PC-9 (cell line): Measurements from ENCODE around the gene FOXS1. TPM values are rescaled to one million over a fixed set of nuclear protein-coding genes. Genes with fewer than 3 reads are reported as not detected.
"Not testable (repeated sequence)": the region's sequence is repeated elsewhere in the genome, so short reads cannot be mapped to it uniquely, and the experiment has no call there.

Source experiments
- BruUV-seq: library from RNA; stranded (reverse); fragments of 400-500 nt; replicated peaks from 2 replicates; lab custom pipeline; 2021; lab: Mats Ljungman, UMichigan
- CTCF ChIA-PET: fragments of 300-600 bp; sonication (Branson Sonifier 250); formaldehyde crosslinking; loops from one replicate; lab custom pipeline; 2022; ENCODE audit warnings: antibody characterized with exemption; lab: Charles Lee
- POLR2A ChIA-PET: fragments of 300-600 bp; sonication (Branson Sonifier 250); formaldehyde crosslinking; loops from one replicate; lab custom pipeline; 2022; ENCODE audit warnings: antibody characterized with exemption; ENCODE audit not compliant: unreplicated experiment; lab: Charles Lee
- DNase-seq, 2 experiments: peaks; one replicate each; pipeline versions ENCODE4 v3.0.0 to v3.0.0-alpha.2; 2015 to 2022; ENCODE audit warnings: mixed read lengths in 1 of 2
- H2AFZ ChIP-seq: fragments of 200-600 bp; sonication (generic); 2 replicates; pipeline ENCODE4 v1.8.1; 2017; ENCODE audit warnings: antibody characterized with exemption
- H3F3A ChIP-seq: fragments of 200-600 bp; sonication (generic); 2 replicates; pipeline ENCODE4 v1.8.1; 2017; ENCODE audit warnings: antibody characterized with exemption, mild to moderate bottlenecking, low read depth; ENCODE audit not compliant: insufficient read depth
- H3K27ac ChIP-seq: fragments of 200-600 bp; sonication (generic); 2 replicates; pipeline ENCODE4 v1.6.1; 2016; ENCODE audit warnings: mixed run types
- H3K27me3 ChIP-seq: fragments of 200-600 bp; sonication (generic); 2 replicates; pipeline ENCODE4 v1.6.1; 2016; ENCODE audit warnings: low read depth, mixed run types; ENCODE audit not compliant: insufficient read depth
- H3K36me3 ChIP-seq: fragments of 200-600 bp; sonication (generic); 2 replicates; pipeline ENCODE4 v1.6.1; 2016; ENCODE audit warnings: low read depth, mixed run types
- H3K4me1 ChIP-seq: fragments of 200-600 bp; sonication (generic); replicated peaks from 2 replicates; pipeline ENCODE4 v1.6.1; 2016; ENCODE audit warnings: mixed run types; ENCODE audit not compliant: insufficient read depth
- H3K4me2 ChIP-seq: fragments of 200-600 bp; sonication (generic); 2 replicates; pipeline ENCODE4 v1.6.1; 2017; ENCODE audit warnings: mixed run types
- H3K4me3 ChIP-seq: fragments of 200-600 bp; sonication (generic); 2 replicates; pipeline ENCODE4 v1.6.1; 2016; ENCODE audit warnings: mixed run types
- H3K79me2 ChIP-seq: fragments of 200-600 bp; sonication (generic); 2 replicates; pipeline ENCODE4 v1.6.1; 2017; ENCODE audit warnings: low read depth, mixed run types
- H3K9me2 ChIP-seq: fragments of 200-600 bp; sonication (generic); 2 replicates; pipeline ENCODE4 v1.8.1; 2017; ENCODE audit warnings: mild to moderate bottlenecking; ENCODE audit not compliant: insufficient read depth
- H3K9me3 ChIP-seq: fragments of 200-600 bp; sonication (generic); 2 replicates; pipeline ENCODE4 v1.8.1; 2016; ENCODE audit warnings: low read depth; ENCODE audit not compliant: insufficient read depth
- H4K20me1 ChIP-seq: fragments of 200-600 bp; sonication (generic); 2 replicates; pipeline ENCODE4 v1.8.1; 2017; ENCODE audit not compliant: insufficient read depth
- EZH2 ChIP-seq: fragments of 200-600 bp; sonication (generic); IDR thresholded peaks from 2 replicates; pipeline ENCODE4 v1.8.0; 2017; ENCODE audit warnings: antibody characterized with exemption, low read depth
- intact Hi-C: fragments of 100-400 bp; cut with micrococcal nuclease; formaldehyde crosslinking; loops from one replicate; pipeline ENCODE4 v1.10.0; 2022; ENCODE audit not compliant: unreplicated experiment
- total RNA-seq: library from RNA; stranded (reverse); gene quantifications from 2 replicates; pipeline ENCODE4 v1.2.3, GENCODE V29; 2021
- TF ChIP-seq, protein P1 (sequence below): fragments of 200-600 bp; sonication (generic); conservative IDR thresholded peaks from 2 replicates; pipeline ENCODE4 v1.6.1; 2017; ENCODE audit warnings: mixed run types, antibody characterized with exemption, mild to moderate bottlenecking, moderate library complexity

Gene FOXS1
- total RNA-seq, 1 experiment from 2014 or later: not detected

DNA sequence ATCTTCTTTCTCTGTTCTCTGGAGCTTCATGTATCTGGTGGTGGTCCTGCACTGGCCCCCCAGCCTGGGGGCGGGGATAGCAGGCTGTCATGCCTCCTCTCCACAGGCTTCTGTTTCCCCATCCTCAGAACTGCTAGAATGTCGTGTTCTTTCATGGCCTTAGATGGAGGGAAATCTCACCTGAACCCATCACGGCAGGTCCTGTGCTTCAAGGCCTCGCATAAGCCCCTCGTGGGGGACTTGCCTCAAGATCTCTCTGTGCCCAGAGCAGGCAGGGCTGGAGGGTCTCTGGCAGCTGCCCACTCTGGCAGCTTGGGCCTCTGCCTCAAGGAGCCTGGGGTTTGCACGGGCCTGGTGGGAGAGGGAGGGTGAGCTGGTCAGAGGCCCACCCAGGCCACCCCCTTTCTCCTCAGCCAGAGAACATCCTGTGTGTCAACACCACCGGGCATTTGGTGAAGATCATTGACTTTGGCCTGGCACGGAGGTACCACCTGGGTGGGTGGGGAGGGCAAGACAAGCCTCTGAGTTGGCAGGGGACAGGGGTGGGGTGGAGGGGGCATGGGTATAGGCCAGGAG, 14.9 kb downstream of the FOXS1 start:
- Histone ChIP-seq H3K9me2 (no peaks in the 10 kb centered on the region), H3K4me3 (no peak overlapping the region), H3K27ac (no peak overlapping the region), H3K79me2 (no peaks in the 10 kb centered on the region), H3K4me1 (peaks cover 1% of the 10 kb centered on the region; the same call in 1 of the 2 replicates), H2AFZ (no peak overlapping the region), H3K36me3 (no peaks in the 10 kb centered on the region), H4K20me1 (no peaks in the 10 kb centered on the region), H3F3A (peaks cover 3% of the 10 kb centered on the region; the same call in 1 of the 2 replicates), H3K27me3 (no peaks in the 10 kb centered on the region), H3K4me2 (no peak overlapping the region), H3K9me3 (no peaks in the 10 kb centered on the region)
- intact Hi-C loops: loop anchor here (10.0 kb wide), 1 partner anchor 654 kb away; no protein-coding TSS in a partner anchor
- BruUV-seq: no TSS peak
- DNase-seq: no peak
- TF ChIP-seq EZH2: no peak
- TF ChIP-seq, protein P1, sequence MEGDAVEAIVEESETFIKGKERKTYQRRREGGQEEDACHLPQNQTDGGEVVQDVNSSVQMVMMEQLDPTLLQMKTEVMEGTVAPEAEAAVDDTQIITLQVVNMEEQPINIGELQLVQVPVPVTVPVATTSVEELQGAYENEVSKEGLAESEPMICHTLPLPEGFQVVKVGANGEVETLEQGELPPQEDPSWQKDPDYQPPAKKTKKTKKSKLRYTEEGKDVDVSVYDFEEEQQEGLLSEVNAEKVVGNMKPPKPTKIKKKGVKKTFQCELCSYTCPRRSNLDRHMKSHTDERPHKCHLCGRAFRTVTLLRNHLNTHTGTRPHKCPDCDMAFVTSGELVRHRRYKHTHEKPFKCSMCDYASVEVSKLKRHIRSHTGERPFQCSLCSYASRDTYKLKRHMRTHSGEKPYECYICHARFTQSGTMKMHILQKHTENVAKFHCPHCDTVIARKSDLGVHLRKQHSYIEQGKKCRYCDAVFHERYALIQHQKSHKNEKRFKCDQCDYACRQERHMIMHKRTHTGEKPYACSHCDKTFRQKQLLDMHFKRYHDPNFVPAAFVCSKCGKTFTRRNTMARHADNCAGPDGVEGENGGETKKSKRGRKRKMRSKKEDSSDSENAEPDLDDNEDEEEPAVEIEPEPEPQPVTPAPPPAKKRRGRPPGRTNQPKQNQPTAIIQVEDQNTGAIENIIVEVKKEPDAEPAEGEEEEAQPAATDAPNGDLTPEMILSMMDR: no peak
- ChIA-PET POLR2A (no interaction called here), CTCF (no interaction called here)

DNA sequence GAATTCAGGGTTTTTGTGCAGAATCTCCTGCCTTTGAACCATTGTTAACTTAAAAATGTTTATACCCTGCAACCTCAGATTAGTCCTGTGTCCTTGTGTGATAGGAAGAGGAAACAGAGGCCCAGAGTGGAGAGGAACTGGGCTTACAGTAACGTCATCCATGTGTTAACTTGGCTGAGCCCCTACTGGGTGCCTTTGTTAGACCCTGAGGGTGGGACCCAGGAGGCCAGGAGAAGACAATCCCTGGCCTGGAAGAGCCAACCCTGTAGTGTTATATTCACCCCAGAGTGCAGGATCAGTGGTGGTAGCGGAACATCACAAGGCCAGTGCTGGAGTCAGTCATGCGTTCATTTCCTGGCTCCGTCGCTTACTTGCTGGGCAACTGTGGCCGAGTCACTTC, 15.7 kb downstream of the FOXS1 start:
- no peaks in the 10 kb centered on the region for H3K79me2 ChIP-seq
- no peaks in the 10 kb centered on the region for H3F3A ChIP-seq
- no peaks in the 10 kb centered on the region for H3K9me3 ChIP-seq
- no peaks in the 10 kb centered on the region for H3K36me3 ChIP-seq
- DNase-seq: no peak
- no peak overlapping the region for H3K4me2 ChIP-seq
- no peak overlapping the region for H2AFZ ChIP-seq
- H3K4me3 ChIP-seq: no peak overlapping the region
- no peaks in the 10 kb centered on the region for H4K20me1 ChIP-seq
- no TSS peak for BruUV-seq
- CTCF ChIA-PET: no interaction called here
- no peak for TF ChIP-seq EZH2
- TF ChIP-seq, protein P1: no peak
- no peaks in the 10 kb centered on the region for H3K27me3 ChIP-seq
- no peaks in the 10 kb centered on the region for H3K4me1 ChIP-seq
- POLR2A ChIA-PET: no interaction called here
- H3K27ac ChIP-seq: no peak overlapping the region
- intact Hi-C loops: loop anchor here (10.0 kb wide), 1 partner anchor 655 kb away; no protein-coding TSS in a partner anchor
- H3K9me2 ChIP-seq: no peaks in the 10 kb centered on the region

DNA sequence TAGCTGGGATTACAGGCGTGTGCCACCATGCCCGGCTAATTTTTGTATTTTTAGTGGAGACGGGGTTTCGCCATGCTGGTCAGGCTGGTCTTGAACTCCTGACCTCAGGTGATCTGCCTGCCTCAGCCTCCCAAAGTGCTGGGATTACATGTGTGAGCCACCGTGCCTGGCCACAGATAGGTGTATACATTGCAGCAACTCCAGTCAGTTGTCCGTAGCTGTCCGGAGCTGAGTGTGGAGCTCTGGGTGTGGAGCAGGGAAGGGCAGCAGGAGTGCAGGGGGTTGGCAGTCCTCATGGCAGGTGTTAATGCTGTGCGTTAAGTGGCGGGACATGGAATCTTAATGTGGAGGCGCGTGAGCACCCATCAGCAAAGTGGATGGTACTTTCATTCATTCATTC, 17.4 kb downstream of the FOXS1 start:
- POLR2A ChIA-PET, H3K4me1 ChIP-seq, H3K27me3 ChIP-seq, CTCF ChIA-PET, H3K79me2 ChIP-seq, H3K9me2 ChIP-seq, DNase-seq, H3K4me2 ChIP-seq, H3F3A ChIP-seq, H2AFZ ChIP-seq, H4K20me1 ChIP-seq, H3K4me3 ChIP-seq, H3K36me3 ChIP-seq, intact Hi-C loops, H3K27ac ChIP-seq, BruUV-seq, H3K9me3 ChIP-seq: not testable (repeated sequence)

DNA sequence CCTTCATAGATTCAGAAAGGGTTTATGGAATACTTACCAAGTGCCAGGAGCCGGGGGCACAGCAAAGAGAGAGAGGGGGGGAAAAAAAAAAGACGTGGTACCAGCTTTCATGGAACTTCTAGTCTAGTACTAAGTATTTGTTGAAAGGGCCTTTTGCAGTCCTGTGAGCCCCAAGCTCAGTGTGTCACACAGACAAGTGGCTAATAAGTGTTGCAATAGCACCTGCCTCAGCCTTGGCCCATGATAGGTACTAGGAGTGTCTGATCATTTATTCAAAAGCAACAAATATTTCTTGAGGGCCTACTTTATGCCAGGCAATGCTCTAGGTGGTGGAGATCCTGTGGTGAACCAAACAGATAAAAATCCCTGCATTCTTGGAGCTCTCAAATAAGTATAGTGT, 18.3 kb downstream of the FOXS1 start:
- no peak overlapping the region for H2AFZ ChIP-seq
- no peaks in the 10 kb centered on the region for H3K27me3 ChIP-seq
- no peaks in the 10 kb centered on the region for H3K4me1 ChIP-seq
- TF ChIP-seq, protein P1: no peak
- TF ChIP-seq EZH2: no peak
- H3K27ac ChIP-seq: no peak overlapping the region
- H3K36me3 ChIP-seq: no peaks in the 10 kb centered on the region
- ChIA-PET CTCF (no interaction called here), POLR2A (no interaction called here)
- intact Hi-C loops: no loop called here
- DNase-seq: no peak
- no peaks in the 10 kb centered on the region for H4K20me1 ChIP-seq
- no peaks in the 10 kb centered on the region for H3K79me2 ChIP-seq
- no peaks in the 10 kb centered on the region for H3K9me2 ChIP-seq
- no peaks in the 10 kb centered on the region for H3F3A ChIP-seq
- no peak overlapping the region for H3K4me2 ChIP-seq
- H3K4me3 ChIP-seq: no peak overlapping the region
- no TSS peak for BruUV-seq
- H3K9me3 ChIP-seq: no peaks in the 10 kb centered on the region
